Femur (tissue), 1 donor: ENCODE results near the gene CNTN2.

Experiments used
- DNase-seq: peaks from one replicate; pipeline ENCODE4 v3.0.0-alpha.2; 2017

CNTN2 gene

GRCh38 chr1:205057808-205058575, 15.0 kb downstream of the CNTN2 start:
- no peak for DNase-seq

DNA sequence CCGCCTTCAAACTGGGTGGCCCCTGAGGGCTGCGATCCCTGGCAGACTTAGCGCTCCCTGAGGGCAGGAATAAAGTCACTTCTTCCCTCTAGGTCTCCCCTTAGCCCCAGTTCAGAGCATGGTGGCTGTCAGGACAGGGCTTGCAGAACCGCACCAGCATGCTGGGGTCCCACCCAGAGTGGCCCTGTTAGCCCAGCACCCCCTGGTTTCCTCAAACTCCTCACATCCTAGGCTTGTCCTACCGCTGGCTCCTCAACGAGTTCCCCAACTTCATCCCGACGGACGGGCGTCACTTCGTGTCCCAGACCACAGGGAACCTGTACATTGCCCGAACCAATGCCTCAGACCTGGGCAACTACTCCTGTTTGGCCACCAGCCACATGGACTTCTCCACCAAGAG, 15.8 kb downstream of the CNTN2 start:
- no peak for DNase-seq

DNA sequence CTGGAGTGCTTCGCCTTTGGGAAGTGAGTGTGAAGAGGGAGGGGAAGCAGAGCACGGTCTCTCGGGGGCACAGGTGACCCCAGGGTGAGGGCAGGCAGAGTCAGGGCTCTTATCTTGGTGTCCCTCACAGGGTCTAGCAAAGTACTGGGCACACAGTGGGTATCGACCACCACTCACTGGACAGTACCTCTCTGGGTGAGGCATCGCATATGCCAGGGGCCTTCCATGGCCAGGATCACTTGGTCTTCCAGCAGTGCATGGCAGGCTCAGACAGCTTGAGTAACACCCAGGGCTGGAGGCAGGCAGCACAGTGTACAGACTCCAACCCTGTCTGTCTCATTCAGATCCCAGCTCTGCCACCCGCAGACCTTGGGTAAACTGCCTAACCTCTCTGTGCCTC, 16.6 kb downstream of the CNTN2 start:
- no peak for DNase-seq

- no peak for DNase-seq
Observed at GRCh38 chr1:205060746-205061145, 17.7 kb downstream of the CNTN2 start.

DNA sequence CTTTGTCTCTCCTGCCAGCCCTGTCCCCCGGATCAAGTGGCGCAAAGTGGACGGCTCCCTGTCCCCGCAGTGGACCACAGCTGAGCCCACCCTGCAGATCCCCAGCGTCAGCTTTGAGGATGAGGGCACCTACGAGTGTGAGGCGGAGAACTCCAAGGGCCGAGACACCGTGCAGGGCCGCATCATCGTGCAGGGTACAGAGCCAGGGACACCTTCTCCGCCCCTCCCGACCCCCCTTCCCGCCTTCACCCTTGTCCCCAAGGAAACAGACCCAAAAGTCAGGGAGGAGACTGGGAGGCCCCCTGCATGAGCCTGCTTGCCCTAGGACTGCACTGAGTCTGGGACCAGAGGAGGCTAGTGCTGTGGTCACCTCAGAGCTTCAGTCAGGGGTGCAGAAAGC, 18.2 kb downstream of the CNTN2 start:
- DNase-seq, result no peak

DNA sequence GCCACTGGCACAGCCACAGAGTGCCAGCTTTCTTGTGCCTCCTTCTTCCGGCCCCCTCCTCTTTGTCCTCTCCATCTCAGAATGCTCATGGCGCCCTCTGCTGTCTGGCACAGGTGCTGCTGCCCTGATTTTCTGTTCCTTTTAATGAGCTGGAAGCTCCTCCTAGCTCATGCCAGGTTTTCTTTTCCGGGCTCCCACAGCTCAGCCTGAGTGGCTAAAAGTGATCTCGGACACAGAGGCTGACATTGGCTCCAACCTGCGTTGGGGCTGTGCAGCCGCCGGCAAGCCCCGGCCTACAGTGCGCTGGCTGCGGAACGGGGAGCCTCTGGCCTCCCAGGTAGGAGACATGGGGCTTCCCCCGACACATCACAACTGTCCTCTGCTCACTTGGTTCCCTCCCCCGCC, 18.7 kb downstream of the CNTN2 start:
- DNase-seq, result peak; percentile 87

- no peak for DNase-seq
Observed at GRCh38 chr1:205062319-205062718, 19.3 kb downstream of the CNTN2 start.

- no peak for DNase-seq
Observed at GRCh38 chr1:205062895-205063294, 19.9 kb downstream of the CNTN2 start.

DNA sequence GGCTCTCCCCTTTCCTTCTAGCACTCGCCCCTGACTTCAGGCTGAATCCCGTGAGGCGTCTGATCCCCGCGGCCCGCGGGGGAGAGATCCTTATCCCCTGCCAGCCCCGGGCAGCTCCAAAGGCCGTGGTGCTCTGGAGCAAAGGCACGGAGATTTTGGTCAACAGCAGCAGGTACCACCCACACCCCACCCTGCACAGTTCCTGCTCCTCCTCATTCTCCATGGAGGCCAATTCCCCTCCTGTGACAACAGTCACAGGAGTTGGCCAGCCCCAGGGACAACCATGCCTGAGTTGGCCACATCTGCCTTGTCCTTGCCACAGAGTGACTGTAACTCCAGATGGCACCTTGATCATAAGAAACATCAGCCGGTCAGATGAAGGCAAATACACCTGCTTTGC, 21.3 kb downstream of the CNTN2 start:
- DNase-seq, result no peak

GRCh38 chr1:205064741-205065316, 21.8 kb downstream of the CNTN2 start:
- DNase-seq, result no peak

DNA sequence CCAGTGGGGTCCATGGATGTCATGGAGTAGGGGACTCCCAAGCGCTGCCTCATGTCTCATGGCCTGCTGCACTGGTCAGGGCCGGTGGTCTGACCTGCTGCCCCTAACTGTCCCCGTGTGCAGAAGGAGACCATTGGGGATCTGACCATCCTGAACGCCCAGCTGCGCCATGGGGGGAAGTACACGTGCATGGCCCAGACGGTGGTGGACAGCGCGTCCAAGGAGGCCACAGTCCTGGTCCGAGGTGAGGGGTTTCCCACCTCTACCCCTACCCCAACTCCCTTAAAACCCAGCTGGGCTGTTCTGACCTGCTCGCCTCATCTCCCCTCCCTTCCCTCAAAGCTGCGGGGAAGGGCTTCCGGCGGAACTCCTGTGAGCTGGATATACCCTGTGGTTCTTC, 22.7 kb downstream of the CNTN2 start:
- DNase-seq, result no peak

DNA sequence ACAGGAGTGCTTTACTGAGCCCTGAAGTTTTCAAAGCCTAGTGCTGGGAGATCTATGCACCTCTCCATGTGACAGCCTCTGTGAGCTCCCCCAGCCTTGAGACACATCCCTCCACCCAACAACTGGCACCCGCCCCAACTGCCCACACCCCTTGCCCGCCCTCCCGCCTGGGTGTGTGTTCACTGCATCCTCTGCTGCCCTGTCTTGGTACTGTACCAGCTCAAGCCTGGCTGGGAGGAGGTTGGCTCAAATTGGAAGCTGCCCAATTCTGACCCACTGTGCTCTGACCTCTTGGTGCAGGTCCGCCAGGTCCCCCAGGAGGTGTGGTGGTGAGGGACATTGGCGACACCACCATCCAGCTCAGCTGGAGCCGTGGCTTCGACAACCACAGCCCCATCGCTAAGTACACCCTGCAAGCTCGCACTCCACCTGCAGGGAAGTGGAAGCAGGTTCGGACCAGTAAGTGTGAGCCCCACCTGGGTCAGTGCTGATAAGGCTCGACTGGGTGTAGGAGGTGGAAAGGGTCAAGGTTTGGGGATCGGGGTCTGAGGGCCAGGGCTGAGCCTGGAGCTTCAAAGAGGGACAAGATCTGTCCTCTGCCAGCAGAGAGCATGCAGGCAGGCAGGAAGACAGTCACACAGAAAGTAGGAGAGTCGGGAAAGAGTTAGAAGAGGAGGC, 23.3 kb downstream of the CNTN2 start:
- DNase-seq, result no peak

- DNase-seq, result no peak
Observed at GRCh38 chr1:205067031-205067430, 24.0 kb downstream of the CNTN2 start.

DNA sequence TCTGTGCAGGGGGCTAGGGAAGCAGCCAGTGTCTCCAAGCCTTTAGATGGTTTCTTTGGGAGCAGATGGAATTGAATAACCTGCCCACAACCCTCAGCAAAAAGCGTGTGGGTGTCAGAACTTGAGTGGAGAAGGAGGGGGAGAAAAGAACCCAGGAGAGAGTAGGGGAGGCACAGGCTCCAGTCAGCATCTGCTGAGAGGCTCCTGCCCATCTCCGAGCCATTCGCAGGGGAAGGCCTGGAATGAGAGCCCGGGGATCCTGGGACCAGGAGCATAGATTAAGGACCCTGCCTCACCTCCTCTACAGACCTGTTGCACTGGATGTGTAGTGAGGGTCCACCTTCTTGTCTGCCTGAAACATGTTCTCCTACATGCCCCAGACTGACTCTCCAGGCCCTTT, 25.0 kb downstream of the CNTN2 start:
- no peak for DNase-seq

GRCh38 chr1:205068457-205069040, 25.5 kb downstream of the CNTN2 start:
- no peak for DNase-seq

DNA sequence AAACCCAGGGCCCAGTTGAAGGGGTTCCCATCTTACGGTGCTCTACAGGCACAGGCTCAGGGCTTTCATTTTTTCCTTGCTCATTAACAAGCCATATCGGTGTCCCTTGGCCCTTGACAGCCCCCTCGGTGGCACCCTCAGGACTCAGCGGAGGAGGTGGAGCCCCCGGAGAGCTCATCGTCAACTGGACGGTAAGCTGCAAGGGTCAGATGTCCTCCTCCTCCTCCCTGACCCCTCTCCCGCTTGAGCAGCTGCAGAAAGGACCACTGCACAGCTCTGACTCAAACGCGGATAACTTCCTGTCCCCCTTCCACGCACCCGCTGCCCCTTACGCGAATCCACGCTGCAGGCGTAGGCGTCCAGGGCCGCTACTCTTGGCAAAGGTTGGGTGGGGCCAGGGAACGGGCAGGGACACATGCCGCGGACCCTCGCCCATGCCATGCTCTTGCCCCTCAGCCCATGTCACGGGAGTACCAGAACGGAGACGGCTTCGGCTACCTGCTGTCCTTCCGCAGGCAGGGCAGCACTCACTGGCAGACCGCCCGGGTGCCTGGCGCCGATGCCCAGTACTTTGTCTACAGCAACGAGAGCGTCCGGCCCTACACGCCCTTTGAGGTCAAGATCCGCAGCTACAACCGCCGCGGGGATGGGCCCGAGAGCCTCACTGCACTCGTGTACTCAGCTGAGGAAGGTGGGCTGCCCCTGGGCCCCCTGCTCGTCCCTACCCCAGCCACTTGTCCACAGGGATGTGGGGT, 26.5 kb downstream of the CNTN2 start:
- no peak for DNase-seq

- no peak for DNase-seq
Observed at GRCh38 chr1:205071028-205071409, 28.0 kb downstream of the CNTN2 start.

- DNase-seq, result no peak
Observed at GRCh38 chr1:205071801-205072200, 28.8 kb downstream of the CNTN2 start.

DNA sequence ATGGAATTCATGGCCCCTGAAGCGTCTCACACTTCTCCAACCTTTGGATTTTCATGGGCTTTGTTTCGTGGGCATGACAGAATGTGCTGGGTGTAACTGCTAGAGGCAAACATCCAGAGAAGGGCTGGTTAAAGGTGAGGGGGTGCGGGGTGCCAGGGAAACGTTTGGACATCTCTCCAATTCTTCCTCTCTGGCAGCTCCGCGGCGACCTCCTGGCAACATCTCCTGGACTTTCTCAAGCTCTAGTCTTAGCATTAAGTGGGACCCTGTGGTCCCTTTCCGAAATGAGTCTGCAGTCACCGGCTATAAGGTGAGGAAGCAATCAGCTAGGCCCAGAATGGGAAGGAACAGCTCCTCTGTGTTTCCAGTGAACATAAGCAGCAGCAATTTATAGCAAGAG, 29.3 kb downstream of the CNTN2 start:
- no peak for DNase-seq

DNA sequence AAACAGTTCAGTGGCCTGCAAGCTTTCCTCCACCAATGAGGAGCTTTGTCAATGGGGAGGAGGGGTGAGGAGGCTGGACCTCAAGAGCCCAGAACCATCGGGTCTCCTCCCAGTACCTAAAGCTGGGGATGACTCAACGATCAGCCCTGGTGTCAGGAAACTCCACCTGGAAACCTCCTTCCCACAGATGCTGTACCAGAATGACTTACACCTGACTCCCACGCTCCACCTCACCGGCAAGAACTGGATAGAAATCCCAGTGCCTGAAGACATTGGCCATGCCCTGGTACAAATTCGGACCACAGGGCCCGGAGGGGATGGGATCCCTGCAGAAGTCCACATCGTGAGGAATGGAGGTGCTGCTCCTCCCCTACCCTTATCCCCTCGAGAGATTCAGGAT, 29.9 kb downstream of the CNTN2 start:
- no peak for DNase-seq

- DNase-seq, result peak; percentile 43
Observed at GRCh38 chr1:205073511-205073910, 30.5 kb downstream of the CNTN2 start.

DNA sequence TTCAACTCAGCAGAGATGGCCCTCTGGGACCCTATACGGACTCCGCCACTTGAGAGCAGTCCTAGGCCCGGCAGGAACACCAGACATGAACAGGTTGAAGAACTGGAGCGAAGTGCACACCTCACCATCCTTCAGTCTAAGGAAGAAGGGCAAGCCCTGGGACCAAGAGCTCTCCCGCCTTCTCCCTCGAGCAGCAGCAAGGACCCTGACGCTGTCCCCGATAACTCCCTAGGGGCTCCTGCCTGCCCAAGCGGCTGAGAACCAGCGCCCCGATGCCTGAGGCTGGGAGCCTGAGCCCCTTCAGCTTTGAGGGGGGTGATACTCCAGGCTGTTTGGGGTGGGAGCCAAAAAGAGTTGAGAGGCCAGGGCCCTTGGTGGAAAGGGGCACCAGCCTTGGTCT, 31.1 kb downstream of the CNTN2 start:
- no peak for DNase-seq

DNA sequence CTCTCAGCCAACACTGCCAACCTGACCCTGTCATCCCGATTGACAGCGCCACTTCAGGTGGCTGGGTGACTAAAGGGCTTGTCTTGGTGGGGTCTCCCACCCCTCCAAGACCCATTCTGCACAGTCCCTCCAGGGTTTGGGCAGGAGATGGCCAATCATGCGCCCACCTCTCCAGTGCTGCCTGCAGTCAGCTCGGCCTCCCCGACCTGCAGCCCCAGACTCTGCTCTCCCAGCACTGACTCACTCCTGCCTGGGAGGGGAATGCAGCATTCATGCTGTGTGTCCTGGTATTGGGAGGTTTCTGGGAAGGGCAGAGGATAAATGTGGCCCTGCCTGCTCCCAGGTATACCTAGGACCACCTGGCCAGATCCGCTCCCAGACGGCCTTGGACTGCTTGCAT, 31.5 kb downstream of the CNTN2 start:
- no peak for DNase-seq
